Caki2 (cell line): ENCODE results near the gene GSAP. TPM values are rescaled to one million over a fixed set of nuclear protein-coding genes. Genes with fewer than 3 reads are reported as not detected.
A peak's percentile ranks its signal among the peaks of the same experiment; 100 is the strongest.
"Not testable (repeated sequence)": the region's sequence is repeated elsewhere in the genome, so short reads cannot be mapped to it uniquely, and the experiment has no call there.

Experiments used
- DNase-seq: peaks from one replicate; pipeline ENCODE4 v3.0.0-alpha.2; 2015; ENCODE audit warnings: low read depth
- in situ Hi-C: cut with HindIII; loops from 2 replicates; pipeline ENCODE4 v1.10.0; 2016; ENCODE audit warnings: low sequenced_read_pairs, low pct_unique_long_range_greater_than_20kb, mixed read lengths
- total RNA-seq: library from RNA; depleted of rRNA; stranded (reverse); fragments of >200 nt; shearing (Covaris generic); gene quantifications from 2 replicates; pipeline ENCODE4 v1.2.3, GENCODE V29; 2014; ENCODE audit warnings: low replicate concordance

Gene GSAP
- total RNA-seq, 1 experiment from 2014 or later: 11.7 TPM

GRCh38 chr7:77348371-77348813 lies 67.8 kb downstream of the GSAP start:
- DNase-seq: peak; percentile 78
- in situ Hi-C loops: no loop called here

- in situ Hi-C loops: no loop called here
Measured at GRCh38 chr7:77346441-77346840, 69.7 kb downstream of the GSAP start.

GRCh38 chr7:77345426-77345825 lies 70.7 kb downstream of the GSAP start:
- DNase-seq: not testable (repeated sequence)

More at GRCh38 chr7:77346441-77346840, 69.7 kb downstream of the GSAP start:
- no peak for DNase-seq

GRCh38 chr7:77339726-77340125 lies 76.4 kb downstream of the GSAP start:
- DNase-seq: no peak
- in situ Hi-C loops: no loop called here

More at GRCh38 chr7:77345426-77345825, 70.7 kb downstream of the GSAP start:
- in situ Hi-C loops: not testable (repeated sequence)

GRCh38 chr7:77338883-77339629 lies 77.1 kb downstream of the GSAP start:
- in situ Hi-C loops: no loop called here
- no peak for DNase-seq

- in situ Hi-C loops: no loop called here
- no peak for DNase-seq
Measured at GRCh38 chr7:77338260-77338659, 77.9 kb downstream of the GSAP start.

DNA sequence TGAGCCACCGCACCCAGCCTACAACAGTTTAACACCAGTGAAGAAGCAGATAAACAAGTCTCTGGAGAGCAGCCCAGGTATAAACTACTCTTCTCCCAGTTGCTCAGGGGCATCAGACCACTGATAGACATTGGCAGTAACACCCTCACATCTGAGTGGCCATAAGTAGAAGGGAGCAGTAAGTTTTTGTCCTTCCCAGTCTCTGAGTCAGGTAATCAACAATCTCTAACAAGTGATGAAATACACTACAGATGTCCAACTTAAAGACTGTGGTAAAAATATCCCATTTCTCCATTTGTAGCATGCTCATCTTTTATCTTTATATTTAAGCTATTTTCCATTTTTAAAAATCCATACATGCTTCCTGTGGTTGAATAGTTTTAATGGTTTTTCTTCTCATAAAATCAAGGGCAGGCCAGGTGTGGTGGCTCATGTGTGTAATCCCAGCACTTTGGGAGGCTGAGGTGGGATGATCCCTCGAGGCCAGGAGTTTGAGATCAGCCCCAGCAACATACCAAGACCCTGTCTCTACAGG lies 78.6 kb downstream of the GSAP start:
- in situ Hi-C loops: no loop called here

DNA sequence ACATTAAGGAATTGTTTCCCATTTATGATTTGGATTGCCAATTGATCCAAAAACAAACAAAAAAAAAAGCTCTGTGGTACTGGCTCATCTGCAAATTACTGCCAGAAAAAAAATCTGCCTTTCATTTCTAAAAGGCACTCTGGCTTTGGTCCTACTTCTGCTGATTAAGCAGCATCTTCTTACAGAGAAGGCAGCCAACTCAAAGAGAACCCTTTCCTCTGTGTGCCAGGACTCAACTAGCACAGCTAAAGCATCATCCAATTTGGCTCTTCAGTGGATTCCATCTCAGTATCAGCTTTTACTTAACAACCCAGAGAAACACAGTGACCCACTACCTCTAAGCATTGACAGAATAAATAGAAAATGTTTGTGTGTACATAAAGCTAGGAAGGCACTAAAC lies 80.6 kb downstream of the GSAP start:
- no peak for DNase-seq
- in situ Hi-C loops: no loop called here

More for the DNA sequence above, 78.6 kb downstream of the GSAP start:
- no peak for DNase-seq

DNA sequence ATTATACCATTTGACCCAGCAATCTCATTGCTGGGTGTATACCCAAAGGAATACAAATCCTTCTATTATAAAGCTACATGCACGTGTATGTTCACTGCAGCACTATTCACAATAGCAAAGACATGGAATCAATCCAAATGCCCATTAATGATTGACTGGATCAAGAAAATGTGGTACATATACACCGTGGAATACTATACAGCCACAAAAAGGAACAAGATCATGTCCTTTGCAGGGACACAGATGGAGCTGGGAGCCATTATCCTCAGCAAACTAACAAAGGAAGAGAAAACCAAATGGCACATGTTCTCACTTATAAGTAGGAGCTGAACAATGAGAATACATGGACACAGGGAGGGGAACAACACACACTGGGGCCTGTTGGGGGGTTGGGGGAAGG lies 82.1 kb downstream of the GSAP start:
- in situ Hi-C loops, DNase-seq: not testable (repeated sequence)

GRCh38 chr7:77331938-77332695 lies 84.0 kb downstream of the GSAP start:
- DNase-seq: peak; percentile 68
- in situ Hi-C loops: no loop called here

- no peak for DNase-seq
Measured at GRCh38 chr7:77330169-77330882, 85.8 kb downstream of the GSAP start.

DNA sequence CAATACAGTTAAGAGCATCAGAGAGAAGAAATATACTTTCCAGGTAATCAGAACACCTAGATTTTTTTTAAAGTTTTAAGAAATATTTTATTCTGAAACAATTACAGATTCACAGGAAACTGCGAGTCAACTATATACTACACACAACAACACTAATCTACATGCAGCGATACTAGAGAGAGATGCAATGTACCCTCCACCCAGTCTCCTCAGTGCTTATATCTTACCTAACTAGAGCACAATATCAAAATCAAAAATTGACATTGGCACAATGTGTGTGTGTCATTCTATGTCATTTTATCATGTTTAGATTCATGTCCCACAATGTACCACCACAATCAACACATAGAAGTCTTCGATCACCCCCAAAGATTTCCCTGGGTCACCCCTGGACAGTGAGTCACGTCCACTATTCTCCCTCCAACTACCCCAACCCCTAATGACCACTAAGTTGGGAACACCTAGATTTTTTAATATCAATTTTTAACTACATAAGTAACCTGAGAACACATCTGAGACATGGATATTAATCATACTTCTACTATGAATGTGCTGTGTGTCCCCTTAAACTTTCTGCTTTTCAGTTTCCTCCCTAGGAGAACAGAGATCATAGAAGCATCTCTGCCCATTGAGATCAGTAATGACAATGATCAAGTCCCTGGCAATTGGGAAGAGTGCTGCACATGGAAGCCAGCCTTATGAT lies 86.5 kb downstream of the GSAP start:
- DNase-seq: no peak
- in situ Hi-C loops: no loop called here

More at GRCh38 chr7:77330169-77330882, 85.8 kb downstream of the GSAP start:
- in situ Hi-C loops: no loop called here

GRCh38 chr7:77328669-77329068 lies 87.5 kb downstream of the GSAP start:
- in situ Hi-C loops: no loop called here
- DNase-seq: no peak

- in situ Hi-C loops: no loop called here
- no peak for DNase-seq
Measured at GRCh38 chr7:77327932-77328628, 88.1 kb downstream of the GSAP start.

DNA sequence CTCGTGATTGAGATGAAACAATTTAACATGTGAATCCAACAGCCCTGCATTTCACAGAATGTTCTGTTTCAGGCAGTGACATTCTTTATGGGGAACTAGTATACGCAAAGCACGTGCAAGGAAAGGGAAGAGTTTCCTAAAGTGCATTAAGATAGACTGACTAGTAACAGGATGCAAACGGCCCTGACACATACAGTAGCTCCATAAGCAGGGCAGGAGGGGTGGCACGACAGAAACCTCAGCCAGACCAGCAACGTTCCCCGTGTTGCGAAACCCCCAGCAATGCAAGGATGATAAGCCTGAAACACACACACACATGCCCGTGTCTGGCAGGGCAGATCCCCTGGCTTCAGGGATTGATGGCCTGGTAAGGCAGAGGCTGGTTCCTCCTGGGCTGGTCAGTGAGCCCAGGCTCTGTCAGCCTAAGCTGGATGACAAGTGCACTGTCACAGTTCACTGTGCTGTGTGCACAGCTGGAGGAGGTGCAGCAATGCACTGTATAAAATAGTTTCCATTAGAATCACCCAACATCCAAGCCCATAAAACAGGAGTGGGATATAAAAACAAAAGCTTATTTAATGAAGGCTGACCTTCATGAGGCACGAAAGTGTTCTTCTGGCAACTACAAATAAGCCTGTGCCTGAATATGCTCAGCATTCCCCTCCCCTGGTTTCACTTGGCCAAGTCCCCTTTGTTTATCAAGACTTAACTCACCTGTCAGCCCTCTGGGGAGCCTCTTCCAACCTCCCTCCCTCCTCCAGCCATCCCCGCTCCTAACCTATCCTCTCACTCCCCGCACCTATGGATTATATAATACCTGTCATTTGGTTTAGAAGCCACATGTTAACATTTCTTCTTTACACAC lies 88.8 kb downstream of the GSAP start:
- DNase-seq: peak; percentile 48
- in situ Hi-C loops: no loop called here

DNA sequence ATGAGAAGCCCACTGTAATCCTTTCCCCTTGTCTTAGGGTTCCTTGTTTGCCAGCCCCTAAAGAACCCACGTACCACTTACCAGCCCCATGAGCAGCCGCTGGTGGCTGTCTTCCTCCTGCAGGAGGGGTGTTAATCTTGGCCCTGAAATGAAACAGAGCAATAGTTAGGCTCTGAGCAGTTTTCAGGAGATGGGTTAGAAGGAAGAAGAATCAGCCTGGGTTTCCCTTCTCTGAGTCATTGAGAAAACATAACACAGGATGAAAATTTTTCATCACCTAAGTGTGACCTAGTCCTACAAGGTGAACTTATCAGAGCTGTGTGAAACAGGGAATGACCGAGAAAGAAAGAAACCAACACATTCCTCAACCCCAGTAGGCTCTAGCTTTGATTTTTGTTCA lies 90.0 kb downstream of the GSAP start:
- DNase-seq: peak; percentile 38
- in situ Hi-C loops: no loop called here

- DNase-seq: no peak
- in situ Hi-C loops: no loop called here
Measured at GRCh38 chr7:77321300-77321699, 94.8 kb downstream of the GSAP start.
